Tibial nerve (tissue), 4 donors: ENCODE measurements around the gene LGALS7B.

Source experiments
- EP300 ChIP-seq, 2 donors: sonication (generic); formaldehyde crosslinking; IDR thresholded peaks; one replicate each; pipeline ENCODE4 v1.6.1; 2017; ENCODE audit warnings: antibody characterized with exemption in 2 of 2, mild to moderate bottlenecking in 1 of 2
- POLR2A ChIP-seq, 2 donors: fragments of 450-650 bp; IDR thresholded peaks; one replicate each; pipeline ENCODE4 v1.6.1; 2017; ENCODE audit warnings: antibody characterized with exemption in 2 of 2, mild to moderate bottlenecking in 2 of 2, moderate library complexity in 2 of 2
- TF ChIP-seq, protein P1 (sequence below), 5 experiments: fragments of 200-600 bp in 3 of 5; fragments of 450-650 bp in 2 of 5; sonication (generic) in 3 of 5; IDR thresholded peaks; one replicate each; pipeline ENCODE4 v1.5.1; 2016 to 2019; ENCODE audit warnings: antibody characterized with exemption in 5 of 5, mild to moderate bottlenecking in 3 of 5, moderate library complexity in 2 of 5

DNA sequence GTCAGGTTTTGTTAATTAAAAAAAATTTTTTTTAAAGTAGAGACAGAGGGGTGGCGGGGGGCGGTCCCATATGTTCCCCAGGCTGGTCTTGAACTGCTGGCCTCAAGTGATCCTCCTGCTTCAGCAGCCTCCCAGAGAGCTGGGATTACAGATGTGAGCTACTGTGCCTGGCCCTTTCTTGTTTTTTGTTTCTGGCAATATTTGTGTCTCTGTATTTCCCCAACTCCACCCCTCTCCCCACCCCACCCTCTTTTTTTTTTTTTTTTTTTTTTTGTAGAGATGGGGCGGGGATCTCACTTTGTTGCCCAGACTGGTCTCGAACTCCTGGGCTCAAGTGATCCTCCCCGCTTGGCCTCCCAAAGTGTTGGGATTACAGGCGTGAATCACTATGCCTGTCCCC, 44.1 kb upstream of the LGALS7B start:
- TF ChIP-seq, protein P1, sequence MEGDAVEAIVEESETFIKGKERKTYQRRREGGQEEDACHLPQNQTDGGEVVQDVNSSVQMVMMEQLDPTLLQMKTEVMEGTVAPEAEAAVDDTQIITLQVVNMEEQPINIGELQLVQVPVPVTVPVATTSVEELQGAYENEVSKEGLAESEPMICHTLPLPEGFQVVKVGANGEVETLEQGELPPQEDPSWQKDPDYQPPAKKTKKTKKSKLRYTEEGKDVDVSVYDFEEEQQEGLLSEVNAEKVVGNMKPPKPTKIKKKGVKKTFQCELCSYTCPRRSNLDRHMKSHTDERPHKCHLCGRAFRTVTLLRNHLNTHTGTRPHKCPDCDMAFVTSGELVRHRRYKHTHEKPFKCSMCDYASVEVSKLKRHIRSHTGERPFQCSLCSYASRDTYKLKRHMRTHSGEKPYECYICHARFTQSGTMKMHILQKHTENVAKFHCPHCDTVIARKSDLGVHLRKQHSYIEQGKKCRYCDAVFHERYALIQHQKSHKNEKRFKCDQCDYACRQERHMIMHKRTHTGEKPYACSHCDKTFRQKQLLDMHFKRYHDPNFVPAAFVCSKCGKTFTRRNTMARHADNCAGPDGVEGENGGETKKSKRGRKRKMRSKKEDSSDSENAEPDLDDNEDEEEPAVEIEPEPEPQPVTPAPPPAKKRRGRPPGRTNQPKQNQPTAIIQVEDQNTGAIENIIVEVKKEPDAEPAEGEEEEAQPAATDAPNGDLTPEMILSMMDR (IDR thresholded peaks at IDR 0.05), result no peak
- TF ChIP-seq EP300 (IDR thresholded peaks at IDR 0.05), result no peak
- TF ChIP-seq POLR2A (IDR thresholded peaks at IDR 0.05), result no peak
